SU-DHL-6 (cell line): Measurements from ENCODE around the gene OR10A3.

ENCODE experiments used
- H2AFZ ChIP-seq: fragments of 200-600 bp; sonication (generic); 2 replicates; pipeline ENCODE4 v1.6.1; 2014; ENCODE audit warnings: low read depth, mild to moderate bottlenecking, moderate library complexity, mixed read lengths, antibody characterized with exemption, low read length; ENCODE audit not compliant: severe bottlenecking
- H3F3A ChIP-seq: fragments of 200-600 bp; shearing (Covaris generic); 2 replicates; pipeline ENCODE4 v1.6.0; 2016; ENCODE audit warnings: antibody characterized with exemption, mild to moderate bottlenecking; ENCODE audit not compliant: insufficient read depth
- H3K27ac ChIP-seq: fragments of 200-600 bp; sonication (generic); 2 replicates; pipeline ENCODE4 v1.5.1; 2016; ENCODE audit warnings: low read depth, mild to moderate bottlenecking, low read length, moderate library complexity, mixed read lengths
- H3K27me3 ChIP-seq: fragments of 200-600 bp; sonication (generic), shearing (Covaris generic); 2 replicates; pipeline ENCODE4 v1.6.0; 2014; ENCODE audit warnings: mild to moderate bottlenecking, low read length
- H3K36me3 ChIP-seq: fragments of 200-600 bp; sonication (generic); 2 replicates; pipeline ENCODE4 v1.6.1; 2014; ENCODE audit warnings: mild to moderate bottlenecking, low read length, mixed read lengths
- H3K4me2 ChIP-seq: fragments of 300-600, 200-600 bp; shearing (Covaris generic), sonication (generic); 2 replicates; pipeline ENCODE4 v1.6.0; 2014; ENCODE audit warnings: low read length, low read depth, mild to moderate bottlenecking; ENCODE audit not compliant: poor library complexity, severe bottlenecking
- H3K4me3 ChIP-seq: fragments of 200-600 bp; sonication (generic); 2 replicates; pipeline ENCODE4 v1.5.1; 2014; ENCODE audit warnings: antibody characterized with exemption, low read length, mild to moderate bottlenecking, mixed read lengths; ENCODE audit not compliant: insufficient read depth, poor library complexity, severe bottlenecking
- H3K79me2 ChIP-seq: fragments of 200-600 bp; sonication (generic); 2 replicates; pipeline ENCODE4 v1.6.1; 2014; ENCODE audit warnings: mild to moderate bottlenecking, low read length, moderate library complexity; ENCODE audit not compliant: insufficient read depth
- H3K9ac ChIP-seq: fragments of 200-600 bp; sonication (generic); 2 replicates; pipeline ENCODE4 v1.7.0; 2014; ENCODE audit warnings: mild to moderate bottlenecking, low read length
- H3K9me2 ChIP-seq: fragments of 200-600 bp; sonication (generic); replicated peaks from 2 replicates; pipeline ENCODE4 v1.6.1; 2014; ENCODE audit warnings: low read length; ENCODE audit not compliant: insufficient read depth
- H3K9me3 ChIP-seq: fragments of 200-600 bp; sonication (generic); 2 replicates; pipeline ENCODE4 v1.6.1; 2014; ENCODE audit warnings: low read length, mixed read lengths; ENCODE audit not compliant: insufficient read depth
- H4K20me1 ChIP-seq: fragments of 200-600 bp; sonication (generic); 2 replicates; pipeline ENCODE4 v1.6.1; 2014; ENCODE audit warnings: low read depth, mild to moderate bottlenecking, antibody characterized with exemption, low read length, moderate library complexity, mixed read lengths
- CTCF ChIP-seq: fragments of 200-600 bp; sonication (generic); IDR thresholded peaks from one replicate; pipeline ENCODE4 v1.5.1; 2017; ENCODE audit warnings: antibody characterized with exemption, mild to moderate bottlenecking, low read length, moderate library complexity; ENCODE audit not compliant: insufficient read depth, poor library complexity, severe bottlenecking
- EZH2phosphoT487 ChIP-seq: fragments of 200-600 bp; sonication (generic), shearing (Covaris generic); conservative IDR thresholded peaks from 2 replicates; pipeline ENCODE4 v1.6.1; 2018; ENCODE audit warnings: mild to moderate bottlenecking, antibody characterized with exemption, low read length, moderate library complexity, mixed read lengths

Gene OR10A3

GRCh38 chr11:7944123-7944522 is 2.6 kb upstream of the OR10A3 start:
- no peaks in the 10 kb centered on the region for H3K9me2 ChIP-seq
- H3K79me2 ChIP-seq, result no peaks in the 10 kb centered on the region
- no peaks in the 10 kb centered on the region; the same call in 1 of the 2 replicates for H3K9me3 ChIP-seq
- no peak for TF ChIP-seq EZH2phosphoT487
- TF ChIP-seq CTCF, result no peak
- no peak overlapping the region for H3K9ac ChIP-seq
- no peaks in the 10 kb centered on the region for H3K27me3 ChIP-seq
- no peaks in the 10 kb centered on the region for H3F3A ChIP-seq
- no peak overlapping the region for H3K4me3 ChIP-seq
- H3K36me3 ChIP-seq, result no peaks in the 10 kb centered on the region
- no peak overlapping the region for H3K4me2 ChIP-seq
- no peak overlapping the region for H3K27ac ChIP-seq
- H2AFZ ChIP-seq, result no peak overlapping the region
- H4K20me1 ChIP-seq, result no peaks in the 10 kb centered on the region

GRCh38 chr11:7941146-7941545 is 362 bp downstream of the OR10A3 start:
- H3F3A ChIP-seq, result no peaks in the 10 kb centered on the region
- no peaks in the 10 kb centered on the region for H3K79me2 ChIP-seq
- no peaks in the 10 kb centered on the region for H4K20me1 ChIP-seq
- no peaks in the 10 kb centered on the region for H3K9me2 ChIP-seq
- no peak overlapping the region for H3K27ac ChIP-seq
- H3K4me3 ChIP-seq, result no peak overlapping the region
- H3K27me3 ChIP-seq, result no peaks in the 10 kb centered on the region
- H3K36me3 ChIP-seq, result no peaks in the 10 kb centered on the region
- H2AFZ ChIP-seq, result no peak overlapping the region
- no peak overlapping the region for H3K4me2 ChIP-seq
- no peak overlapping the region for H3K9ac ChIP-seq
- TF ChIP-seq CTCF (no peak), EZH2phosphoT487 (no peak)
- no peaks in the 10 kb centered on the region; the same call in 1 of the 2 replicates for H3K9me3 ChIP-seq

- no peaks in the 10 kb centered on the region for H3K27me3 ChIP-seq
- H3K36me3 ChIP-seq, result no peaks in the 10 kb centered on the region
- H3K9me2 ChIP-seq, result no peaks in the 10 kb centered on the region
- H3K27ac ChIP-seq, result no peak overlapping the region
- no peaks in the 10 kb centered on the region for H4K20me1 ChIP-seq
- H3K4me3 ChIP-seq, result no peak overlapping the region
- no peak overlapping the region for H3K9ac ChIP-seq
- no peaks in the 10 kb centered on the region for H3K79me2 ChIP-seq
- no peak overlapping the region for H3K4me2 ChIP-seq
- no peaks in the 10 kb centered on the region for H3K9me3 ChIP-seq
- no peak overlapping the region for H2AFZ ChIP-seq
- H3F3A ChIP-seq, result no peaks in the 10 kb centered on the region
- TF ChIP-seq CTCF (no peak), EZH2phosphoT487 (no peak)
Observed at GRCh38 chr11:7936615-7937014, 4.9 kb downstream of the OR10A3 start.
